HG02852 (cell line): ENCODE data around the gene ENPP5.
A peak's percentile ranks its signal among the peaks of the same experiment; 100 is the strongest.

Experiments
- ATAC-seq: cut with Tn5 transposase; IDR thresholded peaks from one replicate; pipeline ENCODE4 v1.9.1; 2021; ENCODE audit warnings: mild to moderate bottlenecking, moderate library complexity; ENCODE audit not compliant: unreplicated experiment

The ENPP5 gene

GRCh38 chr6:46170357-46171289 is at the start of gene ENPP5:
ENPP5 (minus strand) TSS chr6:46170980; CDS start chr6:46168262, 2,718 bp downstream.
- ATAC-seq: peak; percentile 83

- no peak for ATAC-seq
These were observed 48.9 kb upstream of the ENPP5 start for GRCh38 chr6:46219661-46220060.

- ATAC-seq: no peak
These were observed 47.7 kb upstream of the ENPP5 start for GRCh38 chr6:46218457-46218856.

- peak; percentile 66 for ATAC-seq
These were observed 46.9 kb upstream of the ENPP5 start for GRCh38 chr6:46217671-46218131.

- ATAC-seq: no peak
These were observed 46.1 kb upstream of the ENPP5 start for GRCh38 chr6:46216879-46217278.

GRCh38 chr6:46215777-46216176 is 45.0 kb upstream of the ENPP5 start:
- ATAC-seq: no peak

- ATAC-seq: no peak
These were observed 44.4 kb upstream of the ENPP5 start for GRCh38 chr6:46215213-46215612.

GRCh38 chr6:46211917-46212316 is 41.1 kb upstream of the ENPP5 start:
- no peak for ATAC-seq

GRCh38 chr6:46210294-46210693 is 39.5 kb upstream of the ENPP5 start:
- ATAC-seq: no peak

- ATAC-seq: no peak
These were observed 37.5 kb upstream of the ENPP5 start for GRCh38 chr6:46208303-46208702.

GRCh38 chr6:46207174-46207573 is 36.4 kb upstream of the ENPP5 start:
- no peak for ATAC-seq

- ATAC-seq: no peak
These were observed 34.3 kb upstream of the ENPP5 start for GRCh38 chr6:46204880-46205650.

- ATAC-seq: no peak
These were observed 32.8 kb upstream of the ENPP5 start for GRCh38 chr6:46203391-46204177.

- no peak for ATAC-seq
These were observed 30.9 kb upstream of the ENPP5 start for GRCh38 chr6:46201702-46202101.

GRCh38 chr6:46199387-46199786 is 28.6 kb upstream of the ENPP5 start:
- ATAC-seq: no peak

GRCh38 chr6:46191961-46192360 is 21.2 kb upstream of the ENPP5 start:
- no peak for ATAC-seq

- no peak for ATAC-seq
These were observed 20.1 kb upstream of the ENPP5 start for GRCh38 chr6:46190889-46191288.

- ATAC-seq: no peak
These were observed 18.9 kb upstream of the ENPP5 start for GRCh38 chr6:46189726-46190125.

- ATAC-seq: no peak
These were observed 15.8 kb upstream of the ENPP5 start for GRCh38 chr6:46186583-46186982.

- ATAC-seq: no peak
These were observed 13.3 kb upstream of the ENPP5 start for GRCh38 chr6:46184114-46184513.

- peak; percentile 31 for ATAC-seq
These were observed 5.2 kb upstream of the ENPP5 start for GRCh38 chr6:46175976-46176375.
